Inflammatory macrophage (primary cell): ENCODE data around the gene GRHPR.

Source experiments
- DNase-seq, 2 donors: peaks; one replicate each; pipeline ENCODE4 v3.0.0-alpha.2; 2020 to 2022

The GRHPR gene

GRCh38 chr9:37486256-37486615, 63.7 kb downstream of the GRHPR start:
- DNase-seq: no peak
